Progenitor cell of endocrine pancreas (in vitro differentiated cells): Measurements from ENCODE around the gene MORC3. TPM values are rescaled to one million over a fixed set of nuclear protein-coding genes. Genes with fewer than 3 reads are reported as not detected.
A peak's percentile ranks its signal among the peaks of the same experiment; 100 is the strongest.

ENCODE experiments used
- DNase-seq: peaks from one replicate; pipeline ENCODE4 v3.0.0; 2021; ENCODE audit warnings: low spot score; ENCODE audit not compliant: unreplicated experiment
- H3K27ac Mint-ChIP-seq: 2 replicates; pipeline ENCODE4 v1.8.0; 2021; ENCODE audit warnings: mild to moderate bottlenecking, moderate library complexity, mixed read lengths
- H3K27me3 Mint-ChIP-seq: 2 replicates; pipeline ENCODE4 v1.8.0; 2021; ENCODE audit warnings: mixed read lengths
- H3K36me3 Mint-ChIP-seq: 2 replicates; pipeline ENCODE4 v1.8.0; 2022; ENCODE audit warnings: mixed read lengths; ENCODE audit not compliant: insufficient read depth
- H3K4me1 Mint-ChIP-seq: 2 replicates; pipeline ENCODE4 v1.8.0; 2021; ENCODE audit warnings: low read depth, mixed read lengths
- H3K4me3 Mint-ChIP-seq: 2 replicates; pipeline ENCODE4 v1.8.0; 2021; ENCODE audit warnings: low read depth, mild to moderate bottlenecking, moderate library complexity, mixed read lengths
- H3K9me3 Mint-ChIP-seq: 2 replicates; pipeline ENCODE4 v1.8.0; 2021; ENCODE audit warnings: low read depth, mixed read lengths
- total RNA-seq: library from RNA; stranded (reverse); gene quantifications from 2 replicates; pipeline ENCODE4 v1.2.1, GENCODE V29; 2021
- TF ChIP-seq, protein P1 (sequence below): fragments of 200-600 bp; sonication (generic); IDR thresholded peaks from one replicate; pipeline ENCODE4 v1.5.0; 2021; ENCODE audit warnings: antibody characterized with exemption, mild to moderate bottlenecking; ENCODE audit not compliant: unreplicated experiment

The MORC3 gene
- total RNA-seq, 1 donor from 2014 or later, result 33.7 TPM

DNA sequence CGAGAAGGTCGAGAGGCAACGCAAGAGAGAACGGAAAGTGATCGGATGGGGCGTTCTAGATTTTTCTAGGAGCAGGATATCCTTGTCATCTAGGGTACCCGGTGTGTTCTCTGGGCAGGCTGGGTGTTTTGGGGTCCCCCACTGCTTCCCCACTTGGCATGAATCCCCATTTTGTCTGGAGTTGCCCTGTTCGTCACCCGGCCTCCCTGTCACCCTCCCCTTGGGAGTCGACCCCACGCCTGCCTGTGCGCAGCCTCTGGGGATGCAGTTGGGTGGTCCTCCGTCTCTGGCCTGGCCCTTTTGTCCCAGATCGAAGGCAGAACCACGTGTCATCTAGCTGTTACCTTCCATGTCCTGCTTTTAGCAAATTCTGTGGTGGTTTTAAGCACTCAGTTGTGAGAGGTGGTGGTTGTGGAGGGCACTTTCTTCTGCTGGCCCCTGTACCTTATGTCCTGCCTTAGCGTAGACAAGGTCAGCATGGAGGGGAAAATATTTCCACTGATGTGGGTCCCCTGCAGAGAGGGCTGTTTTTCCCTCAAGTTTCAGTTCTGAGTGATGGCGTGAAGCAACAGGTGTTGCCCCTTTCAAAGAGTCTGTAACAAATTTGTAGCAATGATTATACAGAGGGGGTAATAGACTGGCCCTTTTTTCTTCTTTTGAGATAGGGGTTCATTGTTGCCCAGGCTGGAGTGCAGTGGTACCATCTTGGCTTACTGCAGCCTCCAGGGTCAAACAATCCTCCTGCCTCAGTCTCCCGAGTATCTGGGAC, 100.8 kb downstream of the MORC3 start:
- H3K27ac Mint-ChIP-seq, result peak overlapping the region; percentile 33
- H3K4me3 Mint-ChIP-seq, result no peak overlapping the region
- H3K36me3 Mint-ChIP-seq, result peaks cover 2% of the 10 kb centered on the region
- H3K27me3 Mint-ChIP-seq, result no peaks in the 10 kb centered on the region
- no peak for DNase-seq
- TF ChIP-seq, protein P1, sequence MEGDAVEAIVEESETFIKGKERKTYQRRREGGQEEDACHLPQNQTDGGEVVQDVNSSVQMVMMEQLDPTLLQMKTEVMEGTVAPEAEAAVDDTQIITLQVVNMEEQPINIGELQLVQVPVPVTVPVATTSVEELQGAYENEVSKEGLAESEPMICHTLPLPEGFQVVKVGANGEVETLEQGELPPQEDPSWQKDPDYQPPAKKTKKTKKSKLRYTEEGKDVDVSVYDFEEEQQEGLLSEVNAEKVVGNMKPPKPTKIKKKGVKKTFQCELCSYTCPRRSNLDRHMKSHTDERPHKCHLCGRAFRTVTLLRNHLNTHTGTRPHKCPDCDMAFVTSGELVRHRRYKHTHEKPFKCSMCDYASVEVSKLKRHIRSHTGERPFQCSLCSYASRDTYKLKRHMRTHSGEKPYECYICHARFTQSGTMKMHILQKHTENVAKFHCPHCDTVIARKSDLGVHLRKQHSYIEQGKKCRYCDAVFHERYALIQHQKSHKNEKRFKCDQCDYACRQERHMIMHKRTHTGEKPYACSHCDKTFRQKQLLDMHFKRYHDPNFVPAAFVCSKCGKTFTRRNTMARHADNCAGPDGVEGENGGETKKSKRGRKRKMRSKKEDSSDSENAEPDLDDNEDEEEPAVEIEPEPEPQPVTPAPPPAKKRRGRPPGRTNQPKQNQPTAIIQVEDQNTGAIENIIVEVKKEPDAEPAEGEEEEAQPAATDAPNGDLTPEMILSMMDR, result no peak
- H3K4me1 Mint-ChIP-seq, result peaks cover 3% of the 10 kb centered on the region
- H3K9me3 Mint-ChIP-seq, result no peaks in the 10 kb centered on the region

DNA sequence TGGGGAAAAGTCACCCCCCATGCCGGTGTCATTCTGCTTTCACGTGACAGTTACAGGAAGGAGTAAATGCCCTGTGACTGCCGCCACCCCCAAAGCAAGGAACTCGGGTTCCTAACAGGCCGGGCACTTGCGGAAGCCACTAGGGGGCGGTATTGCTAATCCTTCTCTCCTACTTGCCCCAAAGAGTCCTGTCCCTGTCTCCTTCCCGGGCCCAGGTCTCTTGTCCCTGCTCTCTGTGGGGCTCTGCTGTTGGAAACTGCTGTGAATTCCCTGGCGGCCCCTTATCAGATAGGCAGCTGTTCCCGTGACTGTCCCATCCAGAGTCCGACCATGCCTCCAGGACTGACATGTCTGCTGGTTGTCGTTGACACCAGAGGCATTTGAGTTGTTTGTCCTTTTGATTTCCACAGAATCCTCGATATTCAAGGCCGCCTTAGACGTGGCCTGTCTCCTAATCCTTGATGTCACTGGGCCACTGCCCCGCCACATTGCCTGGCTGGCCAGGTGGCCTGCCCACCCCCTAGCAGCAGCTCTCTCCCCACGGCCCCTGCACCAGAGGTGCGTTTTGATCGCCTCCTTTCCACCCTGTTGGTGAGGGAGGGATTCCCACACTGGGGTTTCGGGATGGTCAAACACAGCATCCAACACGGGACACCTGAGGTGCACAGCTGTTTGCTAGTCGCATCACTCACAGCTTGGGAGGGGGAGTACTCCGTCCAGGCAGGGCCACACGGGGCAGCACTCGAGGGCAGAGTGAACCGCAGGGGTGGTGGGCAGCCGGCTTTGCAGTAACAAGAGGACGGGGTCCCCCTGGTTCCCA, 102.5 kb downstream of the MORC3 start:
- H3K27ac Mint-ChIP-seq, result no peak overlapping the region
- no peaks in the 10 kb centered on the region for H3K27me3 Mint-ChIP-seq
- DNase-seq, result peak; percentile 28
- H3K9me3 Mint-ChIP-seq, result no peaks in the 10 kb centered on the region
- TF ChIP-seq, protein P1, result peak; percentile 68
- H3K36me3 Mint-ChIP-seq, result no peaks in the 10 kb centered on the region
- H3K4me3 Mint-ChIP-seq, result no peak overlapping the region
- H3K4me1 Mint-ChIP-seq, result peaks cover 3% of the 10 kb centered on the region

DNA sequence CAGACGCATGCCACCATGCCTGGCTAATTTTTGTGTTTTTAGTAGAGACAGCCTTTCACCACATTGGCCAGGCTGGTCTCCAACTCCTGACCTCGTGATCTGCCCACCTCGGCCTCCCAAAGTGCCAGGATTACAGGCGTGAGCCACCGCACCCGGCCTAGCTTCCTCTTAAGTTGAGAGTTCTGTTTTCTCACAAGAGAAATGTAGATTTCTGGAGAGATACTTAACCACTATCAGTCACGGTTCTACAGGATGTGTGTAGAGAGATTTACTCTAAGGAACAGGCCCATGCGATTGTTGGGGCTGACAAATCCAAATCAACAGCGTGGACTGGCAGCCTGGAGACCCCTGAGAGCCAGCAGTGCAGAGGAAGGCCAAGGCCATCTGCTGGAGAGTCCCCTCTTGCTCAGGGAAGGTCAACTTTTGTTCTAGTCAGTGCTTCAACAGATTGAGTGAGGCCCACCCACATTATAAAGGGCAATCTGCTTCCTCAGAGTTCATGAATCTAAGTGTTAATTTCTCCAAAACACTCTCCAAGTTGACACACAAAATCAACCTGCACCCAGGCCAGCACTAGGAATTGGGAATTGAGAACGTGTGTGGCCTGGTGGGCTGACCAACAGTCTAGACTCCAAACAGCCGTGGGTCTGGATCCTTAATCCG, 103.9 kb downstream of the MORC3 start:
- no peak overlapping the region for H3K4me3 Mint-ChIP-seq
- no peak overlapping the region for H3K27ac Mint-ChIP-seq

DNA sequence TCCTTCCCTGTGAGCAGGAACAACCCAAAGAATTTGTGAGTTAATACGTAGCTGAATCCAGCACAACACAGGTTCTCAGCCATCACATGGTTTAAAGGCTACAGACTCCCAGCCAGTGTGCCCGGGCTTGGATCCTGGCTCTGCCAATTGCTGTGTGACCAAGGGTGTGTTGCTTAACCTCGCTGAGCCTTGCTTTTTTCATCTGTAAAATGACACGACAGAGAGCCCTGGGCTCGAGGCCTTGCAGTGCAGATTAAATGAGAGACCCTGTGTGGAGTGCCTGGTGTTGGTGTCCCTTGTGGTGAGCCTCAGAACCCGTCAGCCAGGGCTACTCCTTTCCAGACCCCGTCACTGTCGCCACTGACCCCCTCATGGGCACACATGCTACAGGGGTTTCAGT, 104.6 kb downstream of the MORC3 start:
- no peak for DNase-seq
- Mint-ChIP-seq H3K9me3 (no peaks in the 10 kb centered on the region), H3K36me3 (no peaks in the 10 kb centered on the region), H3K4me3 (no peak overlapping the region), H3K4me1 (peaks cover 6% of the 10 kb centered on the region), H3K27me3 (no peaks in the 10 kb centered on the region), H3K27ac (no peak overlapping the region)
- TF ChIP-seq, protein P1, result no peak

More for the DNA sequence above, 103.9 kb downstream of the MORC3 start:
- no peaks in the 10 kb centered on the region for H3K27me3 Mint-ChIP-seq
- DNase-seq, result no peak
- TF ChIP-seq, protein P1, result no peak
- peaks cover 5% of the 10 kb centered on the region for H3K4me1 Mint-ChIP-seq
- no peaks in the 10 kb centered on the region for H3K9me3 Mint-ChIP-seq
- H3K36me3 Mint-ChIP-seq, result no peaks in the 10 kb centered on the region

DNA sequence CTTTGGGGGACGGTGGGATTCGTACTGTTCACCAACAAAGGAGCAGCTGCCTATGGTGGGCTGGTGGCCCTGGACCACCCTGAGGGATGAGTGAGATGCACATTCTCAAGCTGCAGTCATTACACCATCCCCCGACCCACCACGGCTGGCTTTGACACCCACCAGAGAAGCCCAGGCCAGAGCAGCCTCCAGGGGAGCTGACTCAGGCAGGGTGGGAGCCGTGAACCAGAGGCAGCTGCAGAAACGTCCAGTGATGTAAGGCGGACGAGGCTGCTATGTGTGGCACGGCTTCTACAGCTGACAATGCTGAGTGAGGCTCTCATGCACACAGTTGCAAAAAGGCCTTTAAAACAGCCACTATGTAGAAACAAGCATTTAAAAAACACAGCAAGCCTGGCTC, 105.3 kb downstream of the MORC3 start:
- TF ChIP-seq, protein P1, result no peak
- no peak for DNase-seq
- Mint-ChIP-seq H3K27ac (no peak overlapping the region), H3K4me3 (no peak overlapping the region), H3K4me1 (peaks cover 9% of the 10 kb centered on the region), H3K36me3 (no peaks in the 10 kb centered on the region), H3K9me3 (no peaks in the 10 kb centered on the region), H3K27me3 (no peaks in the 10 kb centered on the region)
